Measurements from ENCODE around the gene ZDHHC9. TPM values are rescaled to one million over a fixed set of nuclear protein-coding genes. Genes with fewer than 3 reads are reported as not detected.

The ZDHHC9 gene
- total RNA-seq, 1 donor from 2014 or later = 4.2 TPM

DNA sequence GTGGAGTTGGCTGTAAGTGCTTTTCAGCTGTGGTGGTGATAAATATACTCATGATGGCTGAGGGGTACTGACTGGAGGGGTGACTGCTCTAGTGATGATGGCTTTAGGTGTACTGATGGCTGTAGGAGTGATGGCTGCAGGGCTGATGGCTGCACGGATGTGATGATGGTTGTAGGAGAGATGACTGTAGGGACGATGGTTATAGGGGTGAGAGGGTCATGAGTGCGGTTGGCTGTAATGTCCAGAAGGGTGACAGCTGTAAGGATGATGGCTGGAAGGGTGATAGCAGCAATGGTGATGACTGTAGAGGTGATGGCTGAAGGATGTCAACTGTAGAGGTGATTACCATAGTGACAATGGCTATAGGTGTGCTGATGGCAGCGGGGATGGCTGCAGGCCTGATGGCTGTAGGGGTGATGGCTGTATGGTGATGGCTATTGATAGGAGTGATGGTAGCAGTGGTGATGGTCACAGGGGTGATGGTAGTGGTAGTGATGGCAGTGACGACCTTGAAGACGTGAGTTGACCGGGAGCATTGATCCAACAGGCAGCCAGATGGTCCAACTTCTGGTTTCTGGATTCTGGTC is 64.5 kb downstream of the ZDHHC9 start:
- peaks cover 31% of the 10 kb centered on the region for H3K36me3 Mint-ChIP-seq (ENCODE audit: low read depth)
- TF ChIP-seq, protein P1, sequence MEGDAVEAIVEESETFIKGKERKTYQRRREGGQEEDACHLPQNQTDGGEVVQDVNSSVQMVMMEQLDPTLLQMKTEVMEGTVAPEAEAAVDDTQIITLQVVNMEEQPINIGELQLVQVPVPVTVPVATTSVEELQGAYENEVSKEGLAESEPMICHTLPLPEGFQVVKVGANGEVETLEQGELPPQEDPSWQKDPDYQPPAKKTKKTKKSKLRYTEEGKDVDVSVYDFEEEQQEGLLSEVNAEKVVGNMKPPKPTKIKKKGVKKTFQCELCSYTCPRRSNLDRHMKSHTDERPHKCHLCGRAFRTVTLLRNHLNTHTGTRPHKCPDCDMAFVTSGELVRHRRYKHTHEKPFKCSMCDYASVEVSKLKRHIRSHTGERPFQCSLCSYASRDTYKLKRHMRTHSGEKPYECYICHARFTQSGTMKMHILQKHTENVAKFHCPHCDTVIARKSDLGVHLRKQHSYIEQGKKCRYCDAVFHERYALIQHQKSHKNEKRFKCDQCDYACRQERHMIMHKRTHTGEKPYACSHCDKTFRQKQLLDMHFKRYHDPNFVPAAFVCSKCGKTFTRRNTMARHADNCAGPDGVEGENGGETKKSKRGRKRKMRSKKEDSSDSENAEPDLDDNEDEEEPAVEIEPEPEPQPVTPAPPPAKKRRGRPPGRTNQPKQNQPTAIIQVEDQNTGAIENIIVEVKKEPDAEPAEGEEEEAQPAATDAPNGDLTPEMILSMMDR (IDR thresholded peaks at IDR 0.05) = no peak
- intact Hi-C loops (cut with micrococcal nuclease) = loop anchor here (5.0 kb wide), 1 partner anchor 203 kb away; the partner anchor contains the start of gene BCORL1
- peak overlapping the region; percentile 96 for H3K27ac Mint-ChIP-seq
- no peaks in the 10 kb centered on the region for H3K9me3 Mint-ChIP-seq
- POLR2A ChIA-PET = interaction anchor here (0.5 to 18.0 kb wide), 9 partner anchors 9 to 342 kb away, joined by 3 to 261 read pairs (median 8); partner anchors contain the start of genes UTP14A and XPNPEP2
- peaks cover 76% of the 10 kb centered on the region for H3K4me1 Mint-ChIP-seq
- DNase-seq (no peak), ATAC-seq (ENCODE audit: low read depth) (no peak)
- CTCF ChIA-PET = interaction anchor here (0.7 to 2.8 kb wide), 3 partner anchors 20 to 52 kb away, joined by 3 to 10 read pairs (median 3); no protein-coding TSS in a partner anchor
- H3K27me3 Mint-ChIP-seq = no peaks in the 10 kb centered on the region
- peak overlapping the region; percentile 93 for H3K4me3 Mint-ChIP-seq

DNA sequence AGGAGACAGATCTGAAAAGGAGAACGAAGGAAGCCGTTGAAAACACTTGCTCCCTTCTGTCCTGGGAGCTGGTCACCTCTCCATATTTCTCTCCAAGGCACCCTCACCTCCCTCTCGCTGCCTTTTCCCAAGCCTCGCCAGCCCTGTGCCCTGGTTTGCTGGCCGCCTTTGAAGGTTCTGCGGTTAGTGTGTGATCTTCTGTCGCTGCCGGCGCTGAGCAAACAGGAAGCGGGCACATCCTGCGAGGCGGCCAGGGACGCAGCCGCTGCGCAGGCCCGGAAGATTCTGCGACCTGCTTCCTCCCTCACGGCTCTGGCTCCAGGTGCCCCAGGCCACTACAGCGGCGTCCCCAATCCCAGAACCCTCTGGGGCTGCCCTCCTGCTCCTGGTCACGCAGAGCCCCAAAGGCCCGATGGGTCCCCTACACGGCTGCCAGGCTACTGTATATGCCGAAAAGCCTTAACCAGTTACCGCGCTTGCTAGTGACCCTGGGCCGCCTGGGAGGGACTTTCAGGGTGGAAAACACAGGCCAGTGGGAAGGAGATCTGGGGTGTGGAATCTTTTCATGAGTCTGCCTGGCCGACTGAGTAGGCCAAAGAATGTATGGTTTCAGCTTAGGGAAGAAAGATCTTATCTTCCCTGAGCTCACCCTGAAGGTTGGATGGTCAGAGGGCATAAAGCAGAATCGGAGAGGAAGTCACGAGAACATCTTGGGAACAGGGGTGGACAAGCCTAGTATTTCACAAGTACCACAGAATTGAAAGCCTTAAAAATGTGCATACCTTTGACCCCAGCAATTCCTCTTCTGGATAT is 66.3 kb downstream of the ZDHHC9 start:
- no peaks in the 10 kb centered on the region for H3K27me3 Mint-ChIP-seq
- H3K4me3 Mint-ChIP-seq = peak overlapping the region; percentile 79
- intact Hi-C loops (cut with micrococcal nuclease) = loop anchor here (1.0 to 5.0 kb wide), 2 partner anchors 9 to 205 kb away; partner anchors contain the start of gene BCORL1
- CTCF ChIA-PET = no interaction called here
- peaks cover 72% of the 10 kb centered on the region for H3K4me1 Mint-ChIP-seq
- peaks cover 16% of the 10 kb centered on the region for H3K36me3 Mint-ChIP-seq (ENCODE audit: low read depth)
- H3K27ac Mint-ChIP-seq = peak overlapping the region; percentile 96
- POLR2A ChIA-PET = interaction anchor here (0.6 to 18.0 kb wide), 10 partner anchors 7 to 100 kb away, joined by 3 to 261 read pairs (median 4); partner anchors contain the start of gene XPNPEP2
- TF ChIP-seq, protein P1 (IDR thresholded peaks at IDR 0.05) = no peak
- peak; percentile 53 for DNase-seq
- no peaks in the 10 kb centered on the region for H3K9me3 Mint-ChIP-seq
- ATAC-seq (ENCODE audit: low read depth) = peak; percentile 16

DNA sequence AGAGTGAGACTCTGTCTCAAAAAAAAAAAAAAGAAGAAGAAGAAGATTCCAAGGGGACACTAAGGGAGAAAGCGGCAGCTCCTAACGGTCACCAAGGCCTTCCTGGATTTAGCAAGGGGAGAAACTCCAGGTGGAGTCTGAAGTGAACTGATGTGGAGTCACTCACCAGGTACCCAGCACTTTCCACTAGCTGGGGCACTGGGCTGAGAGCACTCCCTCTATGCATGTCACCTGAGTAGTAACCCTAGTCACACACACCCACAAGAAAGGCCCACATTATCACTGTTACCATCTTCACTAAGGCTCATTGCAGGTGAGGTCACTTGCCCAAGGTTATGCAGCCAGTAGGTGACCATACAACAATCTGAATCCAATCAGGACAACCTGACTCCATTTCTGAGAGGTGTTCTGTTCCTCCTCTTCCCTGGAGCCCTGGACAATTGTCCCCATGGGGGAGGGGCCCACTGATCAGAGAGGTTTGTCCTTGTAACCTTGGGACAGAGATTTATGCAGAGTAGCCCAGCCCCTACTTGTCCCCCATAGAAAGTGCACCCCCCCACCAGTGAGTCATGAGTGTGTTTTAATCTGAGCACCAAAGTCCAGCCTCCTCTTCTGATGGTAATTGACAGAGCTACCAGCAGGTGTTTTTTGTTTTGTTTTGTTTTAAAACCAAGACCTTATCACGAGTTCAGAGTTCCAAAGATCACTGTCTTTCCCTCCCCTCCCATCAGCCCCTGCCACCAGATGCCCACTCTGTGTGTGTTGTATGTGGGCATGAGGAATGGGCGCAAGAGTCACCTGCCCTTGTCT is 69.8 kb downstream of the ZDHHC9 start:
- Mint-ChIP-seq H3K9me3 (no peaks in the 10 kb centered on the region), H3K4me3 (peak overlapping the region; percentile 25), H3K27me3 (no peaks in the 10 kb centered on the region), H3K27ac (peak overlapping the region; percentile 97), H3K4me1 (peaks cover 83% of the 10 kb centered on the region), H3K36me3 (ENCODE audit: low read depth) (no peaks in the 10 kb centered on the region)
- no peak for DNase-seq
- intact Hi-C loops (cut with micrococcal nuclease) = loop anchor here (1.0 to 5.0 kb wide), 4 partner anchors 7 to 398 kb away; partner anchors contain the start of genes RAB33A and XPNPEP2
- CTCF ChIA-PET = interaction anchor here (0.7 to 1.0 kb wide), 3 partner anchors 15 to 18 kb away, joined by 3 read pairs; no protein-coding TSS in a partner anchor
- ATAC-seq (ENCODE audit: low read depth) = no peak
- POLR2A ChIA-PET = interaction anchor here (0.6 to 18.0 kb wide), 12 partner anchors 8 to 324 kb away, joined by 3 to 261 read pairs (median 6); partner anchors contain the start of genes SASH3 and UTP14A
- TF ChIP-seq, protein P1 (IDR thresholded peaks at IDR 0.05) = no peak

DNA sequence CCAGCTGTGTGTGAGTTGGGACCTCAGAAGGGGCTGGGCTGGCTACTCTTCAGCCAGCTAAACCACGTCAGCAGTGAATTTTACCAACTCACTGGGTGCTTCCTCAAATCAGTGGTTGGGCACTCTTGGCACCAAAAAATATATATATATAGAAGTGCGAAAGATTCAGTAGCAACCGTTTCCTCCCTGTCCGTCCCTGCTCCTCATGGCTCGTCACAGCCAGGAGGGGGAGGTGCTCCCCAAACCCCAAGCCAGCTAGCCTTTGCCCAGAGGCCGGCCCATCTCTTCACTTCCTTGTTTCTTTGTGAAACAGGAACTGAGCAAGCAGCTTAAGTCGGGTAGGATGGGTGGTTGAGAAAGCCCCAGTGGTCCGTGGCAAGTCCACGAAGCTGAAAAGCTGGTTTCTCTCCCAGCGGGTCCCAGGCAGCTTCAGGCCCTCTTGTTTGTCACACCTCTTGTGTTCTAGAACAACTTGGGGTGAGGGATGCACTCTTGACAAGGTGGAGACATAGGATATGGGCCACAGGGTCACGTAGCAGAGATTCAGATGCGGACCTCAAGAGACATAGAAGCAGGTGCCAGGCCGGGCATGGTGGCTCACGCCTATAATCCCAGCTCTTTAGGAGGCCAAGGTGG is 70.8 kb downstream of the ZDHHC9 start:
- Mint-ChIP-seq H3K4me1 (peaks cover 84% of the 10 kb centered on the region), H3K27ac (peak overlapping the region; percentile 97), H3K4me3 (peak overlapping the region; percentile 62), H3K27me3 (no peaks in the 10 kb centered on the region), H3K9me3 (no peaks in the 10 kb centered on the region), H3K36me3 (ENCODE audit: low read depth) (no peaks in the 10 kb centered on the region)
- ATAC-seq (ENCODE audit: low read depth) (peak; percentile 76), DNase-seq (peak; percentile 59)
- ChIA-PET CTCF (interaction anchor here (0.9 to 1.6 kb wide), 5 partner anchors 9 to 35 kb away, joined by 3 to 7 read pairs (median 5); no protein-coding TSS in a partner anchor), POLR2A (interaction anchor here (0.7 to 18.0 kb wide), 15 partner anchors 8 to 133 kb away, joined by 3 to 261 read pairs (median 4); partner anchors contain the start of genes SASH3 and UTP14A)
- intact Hi-C loops (cut with micrococcal nuclease) = loop anchor here (1.0 to 5.0 kb wide), 4 partner anchors 8 to 399 kb away; partner anchors contain the start of genes RAB33A and XPNPEP2
- TF ChIP-seq, protein P1 (IDR thresholded peaks at IDR 0.05) = no peak

Measured in activated B cell treated with CpG ODN at 0.5 μM for 24 hours (primary cell).